ENCODE data around the gene SMYD3.

SMYD3 gene

GRCh38 chr1:246170574-246171261 lies 336.4 kb downstream of the SMYD3 start:
- Histone ChIP-seq H3K36me3 (ENCODE audit: control insufficient read depth in 4 of 4, insufficient read depth in 4 of 4, low read length in 3 of 4) (peaks cover 0 to 3% (median 0%) of the 10 kb centered on the region in 4 experiments), H3K27ac (ENCODE audit: insufficient read depth in 1 of 2, low read depth in 1 of 2, low read length in 2 of 2, poor library complexity in 1 of 2, severe bottlenecking in 2 of 2) (peak overlapping the region in 1 of 2 experiments; percentile 68), H3K27me3 (replicated peaks in 2 of 5; ENCODE audit: control insufficient read depth in 4 of 5, insufficient read depth in 5 of 5, low read length in 4 of 5) (no peaks in the 10 kb centered on the region), H3K4me1 (ENCODE audit: control extremely low read depth in 1 of 4, control insufficient read depth in 4 of 4, insufficient read depth in 4 of 4, low read length in 3 of 4) (peaks cover 0 to 2% (median 0%) of the 10 kb centered on the region in 4 experiments), H3K9me3 (ENCODE audit: control extremely low read depth in 1 of 5, control insufficient read depth in 4 of 5, insufficient read depth in 2 of 5, low read depth in 1 of 5, low read length in 4 of 5) (no peaks in the 10 kb centered on the region), H3K4me3 (ENCODE audit: control insufficient read depth in 1 of 7, extremely low read depth in 1 of 7, insufficient read depth in 4 of 7, low read depth in 2 of 7, low read length in 6 of 7) (no peak overlapping the region)
- POLR2A ChIA-PET, result no interaction called here
- no peak for DNase-seq
- CTCF ChIA-PET, result no interaction called here
- 94% methylated on average over 6 of the region's 8 CpGs for WGBS (ENCODE audit: insufficient coverage)

- ChIA-PET CTCF (interaction anchor here (0.7 kb wide), 1 partner anchor 475 kb away, joined by 3 read pairs; no protein-coding TSS in a partner anchor), POLR2A (interaction anchor here (0.6 kb wide), 1 partner anchor 387 kb away, joined by 3 read pairs; no protein-coding TSS in a partner anchor)
- no peak overlapping the region for H3K4me3 ChIP-seq (ENCODE audit: control insufficient read depth in 1 of 7, extremely low read depth in 1 of 7, insufficient read depth in 4 of 7, low read depth in 2 of 7, low read length in 6 of 7)
- H3K36me3 ChIP-seq (ENCODE audit: control insufficient read depth in 4 of 4, insufficient read depth in 4 of 4, low read length in 3 of 4), result peaks cover 0 to 3% (median 0%) of the 10 kb centered on the region in 4 experiments
- H3K9me3 ChIP-seq (ENCODE audit: control extremely low read depth in 1 of 5, control insufficient read depth in 4 of 5, insufficient read depth in 2 of 5, low read depth in 1 of 5, low read length in 4 of 5), result no peaks in the 10 kb centered on the region
- WGBS (ENCODE audit: insufficient coverage), result 100% methylated on average over 6 of the region's 8 CpGs
- no peaks in the 10 kb centered on the region for H3K27me3 ChIP-seq (replicated peaks in 2 of 5; ENCODE audit: control insufficient read depth in 4 of 5, insufficient read depth in 5 of 5, low read length in 4 of 5)
- peak overlapping the region in 1 of 2 experiments; percentile 68 for H3K27ac ChIP-seq (ENCODE audit: insufficient read depth in 1 of 2, low read depth in 1 of 2, low read length in 2 of 2, poor library complexity in 1 of 2, severe bottlenecking in 2 of 2)
- H3K4me1 ChIP-seq (ENCODE audit: control extremely low read depth in 1 of 4, control insufficient read depth in 4 of 4, insufficient read depth in 4 of 4, low read length in 3 of 4), result peaks cover 0 to 2% (median 0%) of the 10 kb centered on the region in 4 experiments
- DNase-seq, result no peak
Observed at GRCh38 chr1:246169486-246169885, 337.6 kb downstream of the SMYD3 start.

GRCh38 chr1:246169019-246169418 lies 338.1 kb downstream of the SMYD3 start:
- POLR2A ChIA-PET, result no interaction called here

GRCh38 chr1:246166841-246167240 lies 340.2 kb downstream of the SMYD3 start:
- ChIA-PET CTCF (no interaction called here), POLR2A (no interaction called here)
- Histone ChIP-seq H3K27me3 (replicated peaks in 2 of 5; ENCODE audit: control insufficient read depth in 4 of 5, insufficient read depth in 5 of 5, low read length in 4 of 5) (no peaks in the 10 kb centered on the region), H3K9me3 (ENCODE audit: control extremely low read depth in 1 of 5, control insufficient read depth in 4 of 5, insufficient read depth in 2 of 5, low read depth in 1 of 5, low read length in 4 of 5) (no peaks in the 10 kb centered on the region), H3K4me3 (ENCODE audit: control insufficient read depth in 1 of 7, extremely low read depth in 1 of 7, insufficient read depth in 4 of 7, low read depth in 2 of 7, low read length in 6 of 7) (no peak overlapping the region), H3K36me3 (ENCODE audit: control insufficient read depth in 4 of 4, insufficient read depth in 4 of 4, low read length in 3 of 4) (peaks cover 0 to 3% (median 0%) of the 10 kb centered on the region in 4 experiments), H3K4me1 (ENCODE audit: control extremely low read depth in 1 of 4, control insufficient read depth in 4 of 4, insufficient read depth in 4 of 4, low read length in 3 of 4) (peaks cover 0 to 7% (median 2%) of the 10 kb centered on the region in 4 experiments), H3K27ac (ENCODE audit: insufficient read depth in 1 of 2, low read depth in 1 of 2, low read length in 2 of 2, poor library complexity in 1 of 2, severe bottlenecking in 2 of 2) (peak overlapping the region in 1 of 2 experiments; percentile 58)
- DNase-seq, result no peak
- WGBS (ENCODE audit: insufficient coverage), result 97% methylated on average over 9 of the region's 11 CpGs

More at GRCh38 chr1:246169019-246169418, 338.1 kb downstream of the SMYD3 start:
- peaks cover 0 to 3% (median 0%) of the 10 kb centered on the region in 4 experiments for H3K4me1 ChIP-seq (ENCODE audit: control extremely low read depth in 1 of 4, control insufficient read depth in 4 of 4, insufficient read depth in 4 of 4, low read length in 3 of 4)
- peaks cover 0 to 3% (median 0%) of the 10 kb centered on the region in 4 experiments for H3K36me3 ChIP-seq (ENCODE audit: control insufficient read depth in 4 of 4, insufficient read depth in 4 of 4, low read length in 3 of 4)
- H3K9me3 ChIP-seq (ENCODE audit: control extremely low read depth in 1 of 5, control insufficient read depth in 4 of 5, insufficient read depth in 2 of 5, low read depth in 1 of 5, low read length in 4 of 5), result no peaks in the 10 kb centered on the region
- CTCF ChIA-PET, result interaction anchor here (0.7 kb wide), 1 partner anchor 475 kb away, joined by 3 read pairs; no protein-coding TSS in a partner anchor
- WGBS (ENCODE audit: insufficient coverage), result 78% methylated on average over 3 of the region's 5 CpGs
- H3K27ac ChIP-seq (ENCODE audit: insufficient read depth in 1 of 2, low read depth in 1 of 2, low read length in 2 of 2, poor library complexity in 1 of 2, severe bottlenecking in 2 of 2), result peak overlapping the region in 1 of 2 experiments; percentile 68
- no peak overlapping the region for H3K4me3 ChIP-seq (ENCODE audit: control insufficient read depth in 1 of 7, extremely low read depth in 1 of 7, insufficient read depth in 4 of 7, low read depth in 2 of 7, low read length in 6 of 7)
- no peak for DNase-seq
- H3K27me3 ChIP-seq (replicated peaks in 2 of 5; ENCODE audit: control insufficient read depth in 4 of 5, insufficient read depth in 5 of 5, low read length in 4 of 5), result no peaks in the 10 kb centered on the region

- Histone ChIP-seq H3K27me3 (replicated peaks in 2 of 5; ENCODE audit: control insufficient read depth in 4 of 5, insufficient read depth in 5 of 5, low read length in 4 of 5) (no peaks in the 10 kb centered on the region), H3K36me3 (ENCODE audit: control insufficient read depth in 4 of 4, insufficient read depth in 4 of 4, low read length in 3 of 4) (peaks cover 0 to 3% (median 0%) of the 10 kb centered on the region in 4 experiments), H3K4me1 (ENCODE audit: control extremely low read depth in 1 of 4, control insufficient read depth in 4 of 4, insufficient read depth in 4 of 4, low read length in 3 of 4) (peaks cover 0 to 7% (median 2%) of the 10 kb centered on the region in 4 experiments), H3K4me3 (ENCODE audit: control insufficient read depth in 1 of 7, extremely low read depth in 1 of 7, insufficient read depth in 4 of 7, low read depth in 2 of 7, low read length in 6 of 7) (no peak overlapping the region), H3K27ac (ENCODE audit: insufficient read depth in 1 of 2, low read depth in 1 of 2, low read length in 2 of 2, poor library complexity in 1 of 2, severe bottlenecking in 2 of 2) (peak overlapping the region in 1 of 2 experiments; percentile 58), H3K9me3 (ENCODE audit: control extremely low read depth in 1 of 5, control insufficient read depth in 4 of 5, insufficient read depth in 2 of 5, low read depth in 1 of 5, low read length in 4 of 5) (no peaks in the 10 kb centered on the region)
- ChIA-PET CTCF (interaction anchor here (1.4 kb wide), 1 partner anchor 15 kb away, joined by 3 read pairs; no protein-coding TSS in a partner anchor), POLR2A (no interaction called here)
- DNase-seq, result no peak
- 100% methylated on average over 5 of the region's 7 CpGs for WGBS (ENCODE audit: insufficient coverage)
Observed at GRCh38 chr1:246165826-246166709, 341.0 kb downstream of the SMYD3 start.

- H3K4me3 ChIP-seq (ENCODE audit: control insufficient read depth in 1 of 7, extremely low read depth in 1 of 7, insufficient read depth in 4 of 7, low read depth in 2 of 7, low read length in 6 of 7), result no peak overlapping the region
- H3K36me3 ChIP-seq (ENCODE audit: control insufficient read depth in 4 of 4, insufficient read depth in 4 of 4, low read length in 3 of 4), result peaks cover 0 to 3% (median 0%) of the 10 kb centered on the region in 4 experiments
- no peaks in the 10 kb centered on the region for H3K27me3 ChIP-seq (replicated peaks in 2 of 5; ENCODE audit: control insufficient read depth in 4 of 5, insufficient read depth in 5 of 5, low read length in 4 of 5)
- no peak overlapping the region for H3K27ac ChIP-seq (ENCODE audit: insufficient read depth in 1 of 2, low read depth in 1 of 2, low read length in 2 of 2, poor library complexity in 1 of 2, severe bottlenecking in 2 of 2)
- 96% methylated on average over 9 of the region's 9 CpGs for WGBS (ENCODE audit: insufficient coverage)
- DNase-seq, result no peak
- peaks cover 0 to 7% (median 2%) of the 10 kb centered on the region in 4 experiments for H3K4me1 ChIP-seq (ENCODE audit: control extremely low read depth in 1 of 4, control insufficient read depth in 4 of 4, insufficient read depth in 4 of 4, low read length in 3 of 4)
- no peaks in the 10 kb centered on the region for H3K9me3 ChIP-seq (ENCODE audit: control extremely low read depth in 1 of 5, control insufficient read depth in 4 of 5, insufficient read depth in 2 of 5, low read depth in 1 of 5, low read length in 4 of 5)
- ChIA-PET POLR2A (interaction anchor here (0.6 kb wide), 1 partner anchor 717 kb away, joined by 7 read pairs; no protein-coding TSS in a partner anchor), CTCF (interaction anchor here (1.8 kb wide), 1 partner anchor 10 kb away, joined by 5 read pairs; no protein-coding TSS in a partner anchor)
Observed at GRCh38 chr1:246164764-246165163, 342.3 kb downstream of the SMYD3 start.

Data from common myeloid progenitor, CD34-positive (primary cell).